Stimulated activated CD4-positive, alpha-beta T cell treated with anti-CD3 and anti-CD28 coated beads, Interleukin-4, amount 100 ng/mL, for 4 hours (primary cell): ENCODE results near the gene PSMD3.
A peak's percentile ranks its signal among the peaks of the same experiment; 100 is the strongest.

Experiments used
- DNase-seq, 2 experiments: peaks; one replicate each; pipeline ENCODE4 v3.0.0-alpha.2; 2020

PSMD3 gene

DNA sequence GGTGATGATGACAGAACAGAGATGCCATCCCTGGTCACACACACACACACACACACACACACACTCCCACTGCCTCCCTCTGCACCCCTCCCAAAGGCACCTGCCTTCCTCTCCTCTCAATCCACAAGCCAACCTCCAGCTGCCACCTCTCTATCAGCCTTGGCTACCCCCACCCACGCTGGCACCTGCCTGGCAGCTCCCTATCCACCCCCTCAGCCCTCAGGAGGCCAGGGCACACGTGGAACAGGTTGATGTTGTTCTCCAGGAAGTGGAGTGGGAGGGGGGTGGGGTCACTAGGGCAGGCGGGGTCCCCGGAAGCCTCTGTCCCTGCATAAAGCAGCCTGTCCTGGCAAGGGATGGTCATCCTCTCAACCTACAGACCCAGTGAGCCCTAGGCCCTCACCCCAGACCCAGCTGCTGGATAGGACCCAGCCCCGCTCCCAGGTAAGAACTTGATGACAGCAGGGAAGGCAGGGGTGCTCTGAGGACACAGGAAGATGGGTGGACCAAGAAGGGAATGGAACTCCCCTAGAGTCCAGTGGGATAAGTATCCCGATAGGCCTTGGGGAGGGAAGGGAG lies 17.9 kb upstream of the PSMD3 start, which contains the start of gene GSDMA:
Gene GSDMA, plus strand, starts transcription at position 363 of the 579 bp plus-strand sequence. CDS start 2,684 bp downstream, outside the sequence.
- peak; percentile 30 to 56 for DNase-seq

DNA sequence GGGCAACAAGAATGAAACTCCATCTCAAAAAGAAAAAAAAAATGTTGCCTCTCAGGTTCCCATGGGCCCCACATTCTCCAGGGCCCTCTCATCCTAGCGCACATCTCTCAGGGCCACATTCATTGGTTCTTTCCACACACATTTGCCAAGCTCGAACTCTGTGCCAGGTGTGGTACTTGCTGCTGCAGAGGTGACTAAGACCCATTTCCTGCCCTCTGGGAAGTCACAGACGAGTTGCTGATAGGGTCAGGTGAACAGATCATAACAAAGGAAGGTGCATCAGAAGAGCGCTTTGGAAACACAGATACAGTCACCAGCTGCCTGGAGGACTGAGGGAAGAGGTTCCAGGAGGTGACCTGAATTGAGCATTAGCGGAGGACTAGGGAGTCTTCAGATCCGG lies 16.8 kb upstream of the PSMD3 start:
- DNase-seq, result peak; percentile 8 to 64

DNA sequence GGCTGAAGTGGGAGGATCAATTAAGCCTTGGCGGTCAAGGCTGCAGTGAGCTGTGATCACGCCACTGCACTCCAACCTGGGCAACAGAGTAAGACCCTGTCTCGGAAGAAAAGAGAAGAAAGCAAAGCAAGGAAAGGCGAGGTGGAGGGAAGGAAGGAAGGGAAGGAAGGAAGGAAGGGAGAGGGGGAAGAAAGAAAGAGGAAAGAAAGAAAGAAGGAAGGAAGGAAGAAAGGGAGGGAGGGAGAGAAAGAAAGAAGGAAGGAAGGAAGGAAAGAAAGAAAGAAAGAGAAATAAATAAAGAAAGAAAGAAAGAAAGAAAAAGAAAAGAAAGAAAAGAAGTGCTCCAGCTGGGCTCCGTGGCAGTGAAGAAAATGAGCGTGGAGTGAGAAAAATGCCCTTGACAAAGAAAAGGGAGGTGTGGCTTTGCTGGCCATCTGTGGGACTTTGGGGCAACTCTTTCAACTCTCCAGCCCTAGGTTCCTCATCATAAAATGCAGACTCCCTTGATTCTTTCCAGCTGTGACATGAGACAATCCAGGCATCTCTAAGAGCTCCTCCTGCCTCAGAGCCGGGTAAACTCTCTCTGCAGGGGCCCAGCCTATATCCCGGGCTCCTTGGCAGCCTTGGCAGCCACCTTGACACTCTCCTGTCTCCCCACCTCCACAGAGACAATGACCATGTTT lies 15.4 kb upstream of the PSMD3 start:
- DNase-seq, result no peak

DNA sequence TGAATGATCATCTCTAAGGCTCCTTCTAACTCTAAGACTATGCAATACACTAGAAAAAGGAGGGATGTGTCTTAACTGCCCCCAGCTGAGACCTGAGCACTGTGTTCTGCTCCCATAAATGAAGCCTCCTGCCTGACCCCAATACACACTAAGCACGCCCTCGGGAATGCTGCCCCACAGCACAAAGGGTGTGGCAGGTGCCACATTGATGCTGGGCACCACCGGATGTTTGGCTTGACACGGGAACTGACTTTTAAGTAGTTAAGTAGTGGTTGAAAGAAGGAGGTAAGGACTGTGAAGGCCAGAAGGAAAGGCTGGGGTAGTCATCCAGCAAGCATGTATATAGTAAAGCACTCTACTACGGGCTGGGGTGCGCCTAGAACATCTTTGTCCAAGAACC lies 13.8 kb upstream of the PSMD3 start:
- DNase-seq, result no peak

DNA sequence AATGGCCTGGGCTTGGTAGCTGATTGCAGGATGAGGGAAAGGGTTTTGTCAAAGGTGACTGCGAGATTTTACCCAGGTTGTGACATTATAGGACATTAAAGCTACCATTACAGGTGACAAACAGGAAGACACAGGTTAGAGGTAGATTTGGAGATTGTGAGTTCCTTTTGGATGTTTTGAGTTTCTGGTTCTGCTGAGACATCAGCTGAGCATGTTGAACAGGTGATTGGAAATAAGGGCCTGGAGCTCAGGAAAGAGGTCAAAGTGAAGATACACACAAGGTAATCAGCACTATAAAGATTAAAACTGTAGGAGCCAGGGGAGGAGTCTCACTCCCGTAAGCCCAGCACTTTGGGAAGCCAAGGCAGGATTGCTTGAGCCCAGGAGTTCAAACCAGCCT lies 11.8 kb upstream of the PSMD3 start:
- DNase-seq, result no peak

DNA sequence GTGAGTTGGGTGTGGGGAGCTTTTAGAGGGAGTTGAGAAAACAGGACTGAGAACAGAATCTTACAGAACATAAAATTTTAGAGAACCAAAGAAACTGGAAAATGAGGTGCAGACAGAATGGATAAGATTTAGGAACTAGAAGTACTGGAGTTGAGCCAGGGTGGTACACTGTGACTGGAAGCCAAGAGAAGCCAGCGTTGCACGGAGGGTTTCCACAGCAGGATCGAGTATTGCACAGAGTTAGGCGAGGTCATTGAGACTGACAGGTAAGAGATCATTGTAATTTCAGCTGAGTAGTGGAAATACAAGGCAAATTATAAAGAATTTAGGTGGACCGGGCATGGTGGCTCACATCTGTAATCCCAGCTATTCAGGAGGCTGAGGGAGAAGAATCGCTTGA lies 11.2 kb upstream of the PSMD3 start:
- no peak for DNase-seq

DNA sequence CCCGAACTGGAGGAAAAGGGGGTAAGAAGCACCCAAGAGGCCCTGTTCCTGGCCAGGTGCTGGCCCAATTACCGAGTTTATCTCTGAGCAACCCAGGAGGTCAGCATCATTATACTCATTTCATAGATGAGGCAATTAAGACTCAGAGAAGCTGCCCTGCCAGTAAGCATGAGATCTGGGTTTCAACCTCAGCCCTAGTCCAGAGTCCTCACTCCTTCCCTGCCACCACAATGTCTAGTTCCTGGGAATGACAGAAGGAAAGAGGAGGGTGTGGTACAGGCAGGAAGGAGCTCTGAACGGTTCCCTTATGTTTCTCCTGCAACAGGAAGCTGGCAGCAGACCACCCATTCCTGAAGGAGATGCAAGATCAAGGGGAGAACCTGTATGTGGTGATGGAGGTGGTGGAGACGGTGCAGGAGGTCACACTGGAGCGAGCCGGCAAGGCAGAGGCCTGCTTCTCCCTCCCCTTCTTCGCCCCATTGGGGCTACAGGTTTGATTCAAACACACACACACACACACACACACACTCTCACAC lies 10.4 kb upstream of the PSMD3 start:
- no peak for DNase-seq

DNA sequence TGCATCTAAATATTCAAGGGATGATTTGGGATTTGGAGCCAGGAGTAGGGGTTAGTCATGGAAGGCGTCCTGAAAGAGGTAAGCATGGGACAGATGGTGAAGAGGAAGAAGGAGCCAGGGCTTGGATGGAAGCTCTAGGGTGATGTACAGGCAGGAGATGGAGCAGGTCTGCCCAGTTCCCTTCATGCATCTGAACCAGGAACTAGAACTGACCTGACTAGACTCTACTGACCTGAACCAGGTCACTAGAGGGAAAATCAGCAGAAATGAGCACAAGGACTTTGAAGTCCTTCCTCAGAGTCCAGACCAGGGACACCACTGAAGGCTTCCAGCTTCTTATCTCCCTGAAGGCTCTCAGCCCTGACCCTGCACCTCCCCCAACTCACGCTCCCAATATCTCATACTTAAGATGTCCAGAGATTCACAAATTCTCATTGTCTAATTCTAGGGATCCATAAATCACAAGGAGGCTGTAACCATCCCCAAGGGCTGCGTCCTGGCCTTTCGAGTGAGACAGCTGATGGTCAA lies 9.5 kb upstream of the PSMD3 start:
- DNase-seq, result no peak

DNA sequence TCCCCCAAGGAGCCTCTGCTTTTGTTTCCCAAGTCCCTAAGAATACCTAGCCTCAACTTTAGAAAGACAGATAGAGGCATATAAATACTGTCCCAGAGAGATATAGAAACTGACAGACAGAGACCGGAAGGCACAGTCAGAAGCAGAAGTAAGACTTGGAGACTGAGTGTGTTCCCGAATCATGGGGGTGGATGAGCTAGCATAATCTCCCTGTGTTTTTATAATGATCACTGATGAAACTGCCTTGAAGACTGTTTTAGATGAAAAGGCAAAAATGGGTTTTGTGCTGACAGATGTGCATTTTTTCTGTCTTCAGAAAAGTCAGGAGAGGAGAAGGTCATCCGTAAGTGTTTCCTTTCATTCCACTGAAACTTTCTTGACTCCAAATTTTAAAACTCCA lies 8.3 kb upstream of the PSMD3 start:
- no peak for DNase-seq

DNA sequence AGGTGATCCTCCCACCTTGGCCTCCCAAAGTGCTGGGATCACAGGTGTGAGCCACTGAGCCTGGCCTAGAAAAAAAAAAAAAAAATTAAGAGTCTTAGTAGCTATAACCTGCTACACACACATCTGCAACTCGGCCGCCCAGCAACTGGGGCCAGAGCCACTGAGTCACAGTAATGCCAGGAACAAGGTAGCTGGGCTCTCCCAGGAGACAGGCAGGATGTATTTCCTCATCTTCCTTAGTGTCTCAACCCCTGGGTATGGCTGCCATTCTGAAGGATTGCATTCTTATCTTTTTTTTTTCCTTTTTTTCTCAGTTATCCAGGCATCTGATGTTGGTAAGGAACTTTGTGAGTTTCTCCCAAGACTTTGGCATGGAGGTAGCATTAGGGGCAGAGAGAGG lies 7.1 kb upstream of the PSMD3 start:
- DNase-seq, result no peak

DNA sequence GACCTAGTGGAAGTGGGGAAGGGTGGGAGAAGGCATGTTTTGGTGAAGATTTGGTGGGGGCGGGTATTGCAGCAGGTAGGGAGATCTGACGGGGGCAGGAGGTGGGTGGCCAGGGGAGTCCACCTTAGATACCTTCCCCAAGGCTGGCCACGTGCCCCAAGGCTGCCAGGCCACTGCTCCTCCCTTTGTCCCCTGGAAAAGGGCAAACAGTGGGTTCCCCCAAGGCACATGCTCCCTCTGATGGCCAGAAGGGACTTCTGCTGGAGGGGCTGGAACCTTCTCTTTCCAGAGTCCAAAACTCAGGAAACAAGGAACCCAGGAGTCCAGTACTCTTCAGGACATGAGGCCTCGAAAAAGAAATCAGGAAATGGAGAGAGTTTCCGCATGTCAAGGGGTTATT lies 6.2 kb upstream of the PSMD3 start:
- DNase-seq, result no peak

DNA sequence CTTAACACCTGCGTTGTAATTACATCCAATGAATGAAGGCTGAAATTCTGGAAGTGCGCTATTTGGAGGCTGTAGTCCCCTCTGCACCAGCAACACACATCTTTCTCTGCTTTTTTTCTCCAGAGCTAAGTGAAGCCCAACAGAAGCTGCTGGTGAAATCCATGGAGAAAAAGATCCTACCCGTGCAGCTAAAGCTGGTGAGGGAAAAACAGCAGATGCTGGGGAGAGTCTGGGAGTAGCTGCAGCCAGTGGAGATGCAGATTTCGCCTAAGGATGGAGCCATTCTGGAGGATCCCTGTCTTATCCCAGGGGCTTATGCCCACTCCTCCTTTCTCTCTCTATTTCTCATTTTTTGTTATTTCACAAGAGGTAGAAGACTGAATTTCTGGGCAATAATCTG lies 4.8 kb upstream of the PSMD3 start:
- DNase-seq, result no peak

DNA sequence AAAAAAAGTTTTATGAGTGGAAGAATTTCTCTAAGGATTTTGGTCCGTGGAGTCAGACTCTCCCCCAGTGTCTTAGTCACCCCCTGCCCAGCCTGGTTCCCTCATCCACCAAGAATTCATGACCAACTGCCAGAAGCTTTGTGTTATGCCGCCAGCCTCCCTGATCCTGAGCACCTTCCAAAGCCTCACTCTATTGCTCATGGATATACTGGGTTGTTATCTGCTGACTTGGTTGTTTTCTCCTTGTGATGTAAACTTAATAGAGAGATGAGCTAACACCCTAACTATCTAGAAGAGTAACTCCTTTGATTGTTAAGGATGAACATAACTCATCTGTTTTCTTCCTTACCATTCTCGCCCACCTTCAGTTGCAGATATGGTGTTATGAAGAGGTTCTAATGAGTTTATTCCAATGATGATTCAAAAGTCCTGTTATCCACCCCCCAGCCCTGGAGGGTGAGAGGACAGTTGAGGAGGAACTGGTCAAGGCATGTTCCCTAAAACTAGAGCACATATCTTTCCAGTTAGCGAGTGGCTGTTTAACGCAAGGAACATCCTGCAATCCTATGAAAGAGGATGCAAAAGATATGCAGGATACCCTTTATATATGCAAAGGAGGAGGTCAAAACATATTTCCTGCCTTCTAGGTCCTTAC lies 1.5 kb upstream of the PSMD3 start:
- DNase-seq, result no peak

DNA sequence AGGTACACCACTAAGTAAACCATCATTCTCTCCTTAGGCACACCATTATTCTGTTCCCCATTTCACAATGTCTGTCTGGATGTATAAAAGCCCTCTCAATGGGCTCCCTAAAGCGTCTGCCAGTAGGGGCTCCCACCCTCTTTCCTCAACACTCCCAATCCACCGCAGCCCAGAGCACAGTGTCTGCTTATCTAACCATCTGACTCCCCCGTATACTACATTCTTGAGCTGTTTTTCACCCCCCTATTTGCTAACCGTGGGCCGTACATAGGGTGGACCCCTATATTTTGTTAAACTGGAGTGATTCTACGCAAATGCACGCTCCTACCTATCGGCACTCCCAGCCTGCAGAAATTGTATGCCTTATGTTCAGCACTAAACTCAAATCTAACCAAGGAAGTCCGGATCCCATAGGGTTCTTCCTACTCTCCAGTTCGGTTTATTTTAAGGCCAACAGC lies 685 bp upstream of the PSMD3 start:
- DNase-seq, result no peak

DNA sequence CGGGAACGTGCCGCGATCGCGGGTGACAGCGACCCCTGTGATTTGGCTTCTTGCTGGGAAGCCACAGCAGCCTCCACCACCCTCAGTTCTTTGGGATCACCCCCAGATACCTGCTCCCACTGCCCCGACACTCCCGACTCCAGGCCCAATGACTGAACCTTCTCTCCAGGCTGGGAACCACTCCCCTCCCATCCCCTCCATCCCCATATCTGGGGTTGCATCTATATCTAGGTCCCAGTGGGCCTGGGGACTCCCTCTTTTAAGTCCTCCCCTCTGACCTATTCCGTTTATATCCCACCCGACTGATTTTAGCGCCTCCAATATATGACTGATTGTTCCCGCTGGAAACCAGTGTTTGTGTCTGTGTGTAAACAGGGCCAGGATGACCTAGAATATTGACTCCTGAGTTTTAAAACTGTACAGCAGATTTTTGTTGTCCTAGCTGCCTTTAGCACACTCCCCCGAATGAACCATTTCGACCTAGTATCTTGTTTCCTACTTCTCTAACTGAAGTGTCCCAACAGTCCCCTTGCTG lies 667 bp downstream of the PSMD3 start:
- DNase-seq, result no peak

DNA sequence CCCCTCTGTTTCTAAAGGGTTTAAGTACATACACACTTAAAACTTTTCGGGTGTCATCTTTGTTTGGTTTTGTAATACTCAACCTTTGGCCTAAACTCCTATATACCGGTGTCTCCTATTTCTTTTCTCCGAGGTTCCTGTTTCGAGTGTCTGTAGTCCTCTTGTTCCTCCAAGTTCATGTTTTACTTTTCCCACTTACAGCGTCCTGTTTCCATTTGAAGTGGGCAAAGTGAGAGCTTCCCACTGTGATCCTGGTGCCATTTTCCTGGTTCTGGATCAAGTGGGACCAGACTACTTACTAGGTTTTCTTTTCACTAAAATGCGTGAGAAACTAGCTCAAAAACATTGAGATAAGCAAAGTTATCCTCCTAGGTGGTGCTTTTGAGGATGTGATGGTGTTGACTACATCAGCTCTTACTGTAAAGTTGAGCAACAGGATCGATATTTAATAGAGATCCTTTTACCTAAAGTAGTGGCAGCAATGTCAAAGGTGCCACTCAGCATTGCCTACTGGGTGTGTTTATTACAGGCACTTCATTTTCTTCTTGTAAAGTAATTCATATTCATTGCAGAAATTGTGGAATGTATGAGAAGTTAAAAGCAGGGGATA lies 1.3 kb downstream of the PSMD3 start:
- no peak for DNase-seq

DNA sequence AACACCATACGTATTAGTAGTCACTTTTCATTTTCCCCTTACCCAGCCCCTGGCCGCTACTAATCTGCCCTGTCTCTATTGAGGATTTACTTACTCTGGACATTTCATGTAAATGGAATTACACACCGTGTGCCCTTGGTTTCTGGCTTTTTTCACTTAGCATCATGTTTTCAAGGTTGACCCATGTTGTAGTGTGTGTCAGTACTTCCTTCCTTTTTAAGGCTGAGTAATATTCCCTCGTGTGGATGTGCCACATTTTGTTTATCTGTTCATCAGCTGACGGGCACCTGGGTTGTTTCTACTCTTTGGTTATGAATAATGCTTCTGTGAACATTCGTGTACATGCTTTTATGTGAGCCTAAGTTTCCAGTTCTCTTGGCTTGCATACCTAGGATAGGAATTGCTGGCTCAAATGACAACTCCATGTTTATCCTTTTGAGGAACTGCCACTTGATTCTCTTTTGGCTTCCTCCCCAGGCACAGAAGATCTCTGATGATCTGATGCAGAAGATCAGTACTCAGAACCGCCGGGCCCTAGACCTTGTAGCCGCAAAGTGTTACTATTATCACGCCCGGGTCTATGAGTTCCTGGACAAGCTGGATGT lies 7.7 kb downstream of the PSMD3 start:
- no peak for DNase-seq

DNA sequence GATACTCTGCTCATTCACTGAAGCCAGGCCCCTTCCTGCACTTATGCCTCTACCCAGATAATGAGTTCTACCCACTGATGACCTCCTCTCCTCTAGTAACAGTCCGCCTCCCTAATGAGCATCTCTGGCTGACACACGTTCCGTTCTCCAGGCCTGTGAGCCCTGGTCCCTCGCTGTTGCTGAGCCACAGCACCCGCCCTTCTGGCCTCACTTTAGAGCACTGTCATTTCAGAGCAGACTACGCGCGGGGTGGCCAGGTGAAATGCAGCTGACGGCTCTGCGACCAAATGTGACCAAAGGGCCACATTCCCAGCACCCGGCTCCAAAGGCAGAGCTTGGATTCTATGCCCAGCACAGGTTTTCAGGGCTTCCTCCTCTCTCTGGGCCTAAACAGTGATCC lies 13.8 kb downstream of the PSMD3 start:
- DNase-seq, result no peak

DNA sequence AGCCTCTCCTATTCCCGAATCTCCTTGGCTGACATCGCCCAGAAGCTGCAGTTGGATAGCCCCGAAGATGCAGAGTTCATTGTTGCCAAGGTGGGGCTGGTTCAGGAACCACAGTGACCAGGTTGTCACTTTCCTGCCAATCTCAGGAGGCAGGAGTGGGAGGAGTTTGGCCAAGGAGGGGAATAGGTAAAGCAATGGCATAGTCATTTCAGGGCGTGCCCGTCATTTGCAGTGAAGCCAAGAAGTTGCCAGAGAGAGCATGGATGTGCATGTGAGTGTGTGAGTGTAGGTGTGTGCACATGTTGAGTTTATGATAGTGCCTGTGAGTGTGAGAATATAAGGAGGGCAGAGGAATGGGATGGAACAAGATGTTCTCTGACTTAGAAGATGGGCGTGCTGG lies 14.8 kb downstream of the PSMD3 start:
- no peak for DNase-seq

DNA sequence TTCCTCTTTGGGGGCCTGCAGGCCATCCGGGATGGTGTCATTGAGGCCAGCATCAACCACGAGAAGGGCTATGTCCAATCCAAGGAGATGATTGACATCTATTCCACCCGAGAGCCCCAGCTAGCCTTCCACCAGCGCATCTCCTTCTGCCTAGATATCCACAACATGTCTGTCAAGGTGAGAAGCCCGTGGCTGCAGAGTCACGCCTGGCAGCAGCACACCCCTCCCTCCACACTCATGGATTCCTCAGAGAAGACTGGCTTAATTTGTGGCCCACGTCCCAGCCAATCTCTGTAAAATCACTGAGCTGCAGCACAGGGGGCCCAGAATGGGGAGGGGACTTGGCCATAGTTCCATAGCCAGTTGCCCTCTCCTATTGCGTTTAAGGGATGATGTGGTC lies 15.6 kb downstream of the PSMD3 start:
- no peak for DNase-seq

DNA sequence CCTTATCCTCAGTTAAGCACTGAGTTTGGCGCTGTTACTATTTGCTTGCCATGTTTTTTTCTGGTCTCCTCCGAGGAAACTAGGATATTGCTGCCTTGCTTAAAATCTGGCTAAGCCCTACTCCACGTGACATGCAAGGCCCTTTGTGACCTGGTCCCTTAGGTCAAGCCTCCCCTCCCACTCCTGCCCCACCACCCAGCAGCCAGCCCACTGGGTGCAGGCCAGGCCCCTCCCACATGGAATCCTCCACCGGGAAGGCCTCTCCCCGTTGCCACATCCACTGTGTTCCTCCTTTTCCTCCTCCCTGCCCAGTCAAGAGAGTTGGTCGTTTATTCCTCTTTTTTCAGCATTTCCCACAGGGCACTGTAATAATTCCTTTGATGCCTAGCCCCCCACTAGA lies 16.2 kb downstream of the PSMD3 start:
- DNase-seq, result no peak

DNA sequence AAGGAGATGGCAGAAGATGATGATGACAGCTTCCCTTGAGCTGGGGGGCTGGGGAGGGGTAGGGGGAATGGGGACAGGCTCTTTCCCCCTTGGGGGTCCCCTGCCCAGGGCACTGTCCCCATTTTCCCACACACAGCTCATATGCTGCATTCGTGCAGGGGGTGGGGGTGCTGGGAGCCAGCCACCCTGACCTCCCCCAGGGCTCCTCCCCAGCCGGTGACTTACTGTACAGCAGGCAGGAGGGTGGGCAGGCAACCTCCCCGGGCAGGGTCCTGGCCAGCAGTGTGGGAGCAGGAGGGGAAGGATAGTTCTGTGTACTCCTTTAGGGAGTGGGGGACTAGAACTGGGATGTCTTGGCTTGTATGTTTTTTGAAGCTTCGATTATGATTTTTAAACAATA lies 16.9 kb downstream of the PSMD3 start:
- DNase-seq, result no peak

DNA sequence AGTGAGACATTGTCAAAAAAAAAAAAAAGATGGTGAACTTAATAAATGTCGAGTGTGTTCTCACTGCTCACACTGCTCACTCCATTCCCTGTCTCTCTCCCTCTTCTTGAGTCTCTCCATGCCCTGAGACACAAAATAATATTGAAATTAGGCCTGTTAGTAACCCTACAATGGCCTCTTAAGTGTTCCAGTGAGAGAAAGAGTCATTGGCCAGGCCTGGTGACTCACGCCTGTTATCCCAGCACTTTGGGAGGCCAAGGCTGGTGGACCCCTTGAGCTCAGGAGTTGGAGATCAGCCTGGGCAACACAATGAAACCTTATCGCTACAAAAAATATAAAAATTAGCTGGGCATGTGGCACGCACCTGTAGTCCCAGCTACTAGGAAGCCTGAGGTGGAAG lies 18.5 kb downstream of the PSMD3 start:
- no peak for DNase-seq
